Kidney capillary endothelial cell (primary cell): ENCODE results near the gene ISG15.
"Not testable (repeated sequence)": the region's sequence is repeated elsewhere in the genome, so short reads cannot be mapped to it uniquely, and the experiment has no call there.

Experiments used
- DNase-seq: peaks from one replicate; pipeline ENCODE4 v3.0.0-alpha.2; 2018; ENCODE audit warnings: low spot score

ISG15 gene

DNA sequence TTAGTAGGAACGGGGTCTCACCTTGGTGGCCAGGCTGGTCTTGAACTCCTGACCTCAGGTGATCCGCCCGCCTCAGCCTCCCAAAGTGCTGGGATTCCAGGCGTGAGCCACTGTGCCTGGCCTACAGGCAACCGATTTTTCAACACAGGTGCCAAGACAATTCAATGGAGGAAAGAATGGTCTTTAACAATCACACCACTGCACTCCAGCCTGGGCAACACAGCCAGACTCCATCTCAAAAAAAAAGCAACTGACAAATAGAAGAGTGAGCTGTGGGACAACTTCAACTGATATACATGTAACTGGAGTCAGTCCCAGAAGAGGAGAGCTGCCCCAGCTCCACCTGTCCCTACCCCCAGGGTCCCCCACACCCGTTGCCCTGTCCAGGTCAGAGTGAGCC is 18.8 kb upstream of the ISG15 start:
- DNase-seq = not testable (repeated sequence)

DNA sequence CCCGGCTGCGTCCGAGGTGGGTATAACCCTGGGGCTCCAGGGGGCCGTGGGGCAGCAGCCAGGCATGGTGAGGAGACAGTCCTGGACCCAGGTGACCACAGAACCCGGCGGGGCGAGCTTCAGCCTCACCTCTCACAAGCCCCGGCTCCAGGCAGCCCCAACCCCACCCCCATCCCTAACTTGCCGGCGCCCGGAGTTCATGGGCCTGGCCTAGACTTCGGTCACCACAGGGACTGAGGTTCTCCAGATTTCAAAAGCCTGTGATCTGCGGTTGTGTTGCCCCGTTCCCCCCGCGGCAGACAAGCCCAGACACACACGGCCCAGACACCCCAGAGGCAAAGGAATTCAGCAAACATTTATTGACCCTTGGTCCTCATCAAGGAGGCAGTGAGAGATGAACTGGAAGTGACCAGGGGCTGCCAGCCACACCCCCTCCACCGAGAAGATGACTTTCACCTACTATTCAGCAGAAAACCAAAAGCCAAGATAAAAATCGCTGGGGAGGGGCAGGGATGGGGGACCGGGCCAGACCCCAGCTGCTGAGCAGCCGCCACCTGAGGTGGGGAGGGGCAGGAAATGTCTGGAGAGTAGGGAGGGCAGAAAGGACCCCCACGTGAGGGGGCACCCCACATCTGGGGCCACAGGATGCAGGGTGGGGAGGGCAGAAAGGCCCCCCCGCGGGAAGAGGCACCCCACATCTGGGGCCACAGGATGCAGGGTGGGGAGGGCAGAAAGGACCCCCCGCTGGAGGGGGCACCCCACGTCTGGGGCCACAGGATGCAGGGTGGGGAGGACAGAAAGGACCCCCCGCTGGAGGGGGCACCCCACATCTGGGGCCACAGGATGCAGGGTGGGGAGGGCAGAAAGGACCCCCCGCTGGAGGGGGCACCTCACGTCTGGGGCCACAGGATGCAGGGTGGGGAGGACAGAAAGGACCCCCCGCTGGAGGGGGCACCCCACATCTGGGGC is 17.3 kb upstream of the ISG15 start:
- no peak for DNase-seq

DNA sequence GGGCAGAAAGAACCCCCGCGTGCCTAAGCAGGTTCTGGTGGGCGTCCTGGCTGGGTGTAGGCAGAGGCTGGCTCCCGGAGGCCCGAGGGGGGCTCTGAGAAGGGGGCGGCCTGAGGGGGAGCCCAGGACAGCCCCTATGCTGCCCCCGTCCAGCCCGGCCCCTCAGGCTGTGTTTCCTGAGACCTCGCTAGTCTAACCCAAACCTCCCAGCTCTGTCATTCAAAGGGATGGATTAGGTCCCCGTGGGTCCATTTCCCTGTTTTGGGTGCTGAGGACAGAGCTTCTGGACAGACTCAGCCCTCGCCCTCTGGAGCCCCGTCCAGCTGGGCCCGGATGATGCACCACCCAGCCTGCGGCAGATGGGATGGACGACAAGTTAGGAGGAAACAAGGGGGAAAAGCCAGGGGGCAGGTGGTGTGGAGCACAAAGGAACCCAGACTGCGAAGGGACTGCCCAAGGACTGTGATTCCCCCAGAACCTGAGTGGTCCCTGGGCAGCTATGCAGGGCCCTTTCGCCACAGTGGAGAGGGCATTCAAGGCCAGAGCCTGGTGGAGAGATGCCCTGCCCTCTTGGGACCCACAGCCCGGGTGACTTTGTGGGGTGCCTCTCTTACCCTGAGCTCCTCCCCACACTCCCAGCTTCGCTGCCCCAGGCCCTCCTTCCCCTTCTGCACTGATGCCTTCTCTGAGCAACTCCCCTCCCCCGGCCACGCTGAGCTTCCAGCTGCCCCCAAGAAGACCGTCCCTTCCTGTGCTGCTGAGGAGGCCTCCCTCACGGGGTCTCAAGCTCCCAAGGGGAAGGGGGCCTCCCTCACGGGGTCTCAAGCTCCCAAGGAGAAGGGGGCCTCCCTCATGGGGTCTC is 16.2 kb upstream of the ISG15 start:
- DNase-seq = no peak

DNA sequence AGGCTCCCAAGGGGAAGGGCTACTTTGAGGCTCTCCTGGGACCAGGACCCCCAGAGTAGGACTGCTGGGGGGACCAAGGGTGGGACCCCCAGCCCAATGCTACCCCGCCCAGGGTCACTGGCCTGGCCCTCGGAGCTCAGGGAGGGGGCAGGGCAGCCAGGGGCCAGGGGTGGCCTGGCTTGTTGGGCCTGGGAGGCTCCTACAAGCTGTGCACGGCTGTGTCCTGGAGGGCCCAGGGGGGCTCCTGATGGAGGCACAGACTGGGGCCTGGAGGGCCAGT is 15.6 kb upstream of the ISG15 start:
- no peak for DNase-seq

- DNase-seq = no peak
These were observed 15.1 kb upstream of the ISG15 start for GRCh38 chr1:997993-998744.

- DNase-seq = no peak
These were observed 14.6 kb upstream of the ISG15 start for GRCh38 chr1:998745-998994.

DNA sequence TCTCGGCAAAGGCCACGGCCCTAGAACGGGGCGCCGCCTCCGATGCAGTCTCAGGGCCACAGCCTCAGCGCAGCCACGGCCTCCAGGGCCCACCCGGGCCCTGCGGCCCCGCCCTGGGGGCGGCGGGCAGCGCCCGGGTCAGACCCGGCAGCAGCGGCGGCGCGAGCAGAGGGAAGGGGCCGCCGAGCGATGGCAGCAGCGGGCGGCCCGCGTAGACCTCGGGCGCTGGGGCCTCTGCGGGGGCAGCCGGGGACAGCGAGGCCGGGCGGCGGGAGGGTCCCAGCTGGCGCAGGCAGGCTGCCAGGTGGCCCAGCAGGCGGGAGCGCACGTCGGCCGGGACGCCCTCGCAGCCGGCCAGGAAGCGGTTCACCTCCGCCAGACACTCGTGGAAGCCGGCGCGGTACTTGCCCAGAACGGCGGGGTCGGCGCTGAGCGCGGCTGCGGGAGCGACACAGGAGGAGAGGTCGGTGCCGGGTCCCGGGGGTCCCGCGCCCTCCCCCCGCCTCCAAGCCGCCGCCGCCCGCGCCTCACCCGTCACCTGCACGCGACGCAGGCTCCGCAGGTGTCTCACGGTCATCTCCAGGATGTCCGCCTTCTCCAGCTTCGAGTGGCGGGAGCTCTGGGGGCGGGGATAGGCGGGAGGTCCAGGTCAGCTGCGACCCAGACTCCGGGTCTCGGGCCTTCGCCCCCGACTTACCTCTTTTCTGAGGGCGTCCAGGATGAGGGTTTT is 14.1 kb upstream of the ISG15 start:
- DNase-seq = no peak

GRCh38 chr1:999725-1000356 is 13.5 kb upstream of the ISG15 start, which contains the start of gene HES4:
TSS of gene HES4 (minus strand) at chr1:1000097. CDS start at chr1:999973, 124 bp downstream.
- DNase-seq = peak; percentile 79

DNA sequence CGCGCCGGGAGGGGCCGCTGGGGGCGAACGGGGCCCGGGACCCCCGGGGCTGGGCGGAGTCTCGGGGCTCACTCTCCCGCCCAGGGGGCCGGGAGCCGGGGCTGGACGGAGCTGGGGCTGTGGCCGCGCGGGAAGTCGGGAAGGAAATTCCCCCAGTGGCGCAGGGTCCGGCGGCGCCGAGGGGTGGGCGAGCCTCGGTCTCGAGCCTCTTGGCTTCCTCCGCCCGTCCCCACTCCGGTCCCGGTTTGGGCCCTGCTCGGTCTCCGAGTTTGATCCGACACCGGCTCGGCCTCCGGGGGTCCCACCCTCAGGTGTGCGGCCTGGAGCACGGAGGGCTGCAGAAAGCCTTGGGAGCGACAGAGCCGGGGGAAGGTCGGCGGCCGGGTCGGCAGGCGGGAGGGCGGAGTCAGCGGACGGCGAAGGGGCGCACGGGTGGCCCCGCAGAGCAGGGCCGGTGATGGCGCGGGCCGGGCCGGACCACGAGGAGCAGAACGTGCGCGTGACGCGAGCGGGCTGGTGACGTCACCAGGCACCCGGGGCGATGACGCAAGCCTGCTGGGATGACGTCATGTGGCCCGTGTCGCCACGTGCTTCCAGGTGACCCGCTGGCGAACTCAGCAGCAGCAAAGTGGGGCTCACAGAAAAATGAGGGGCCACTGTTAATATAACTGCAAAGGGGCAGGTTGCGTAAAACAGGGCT is 12.8 kb upstream of the ISG15 start:
- DNase-seq = peak; percentile 63

DNA sequence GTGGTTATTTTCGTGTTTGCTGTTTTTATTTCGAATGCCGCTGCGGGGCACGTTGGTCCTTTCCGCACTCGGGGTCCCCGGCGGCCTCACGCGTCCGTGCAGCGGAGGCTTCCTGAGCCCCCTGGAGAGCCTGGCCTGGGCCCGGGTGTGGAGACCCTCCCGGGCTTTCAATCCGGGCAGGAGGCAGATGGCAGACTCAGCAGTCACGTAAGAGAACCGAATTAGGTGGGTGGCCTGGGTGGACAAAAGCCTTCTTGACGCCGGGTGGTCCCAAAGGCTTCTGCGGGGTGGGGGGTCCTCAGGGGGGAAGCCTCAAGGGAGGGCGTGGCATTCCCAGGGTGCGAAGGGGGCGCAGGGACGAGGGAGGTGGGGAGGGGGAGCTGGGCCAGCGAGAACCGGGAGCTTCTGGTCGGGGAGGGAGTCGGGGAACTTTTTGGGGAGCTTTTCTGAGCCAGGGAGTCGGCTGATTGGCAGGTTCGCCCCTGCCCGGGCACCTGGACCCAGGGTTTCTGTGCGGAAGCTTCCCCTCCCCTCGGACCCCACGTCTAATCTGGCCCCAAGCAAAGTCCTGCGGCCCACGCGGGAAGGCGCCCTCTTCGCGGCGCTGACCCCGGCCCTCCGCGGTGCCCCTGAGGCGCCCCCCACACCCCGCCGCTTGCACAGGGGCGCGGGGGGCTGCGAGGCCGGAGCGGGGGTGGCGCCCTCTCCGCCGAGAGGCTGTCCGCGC is 12.1 kb upstream of the ISG15 start:
- no peak for DNase-seq

DNA sequence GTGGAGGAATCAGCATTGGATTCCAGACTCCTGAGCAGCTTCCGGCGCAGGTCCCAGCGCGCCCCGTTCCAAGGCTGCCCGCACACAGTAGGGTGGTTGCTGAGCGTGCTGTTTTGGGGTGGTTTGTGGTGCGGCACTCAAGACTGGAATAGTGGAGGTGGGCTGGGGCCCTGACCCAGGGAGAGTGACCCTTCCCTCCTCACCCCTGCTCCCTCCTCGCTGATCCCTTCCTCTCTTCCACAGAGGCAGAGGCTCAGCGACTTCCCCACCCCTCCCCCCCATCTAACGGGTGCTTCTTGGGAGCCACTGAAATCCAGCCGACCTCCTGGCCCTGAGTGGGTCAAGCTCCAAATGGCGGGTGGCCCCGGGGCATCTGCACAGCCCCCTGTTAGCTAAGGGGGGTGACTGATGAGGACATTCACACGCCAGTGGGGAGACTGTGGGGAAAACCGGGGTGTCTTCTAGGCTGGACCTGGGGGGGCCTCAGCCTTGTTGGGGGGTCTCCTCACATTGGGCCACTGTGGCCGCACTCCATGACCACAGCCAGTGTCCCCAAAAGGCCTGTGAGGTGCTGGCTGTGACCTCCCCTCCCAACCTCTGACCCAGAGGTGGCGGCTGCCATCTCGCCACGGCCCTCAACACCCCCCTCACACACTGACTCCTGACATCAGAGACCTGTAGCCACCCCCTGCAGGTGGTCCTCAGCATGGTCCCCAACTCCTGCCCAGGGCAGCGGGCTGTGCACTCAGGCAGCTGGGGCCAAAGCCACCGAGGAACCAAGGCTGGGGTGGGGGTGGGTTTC is 9.5 kb upstream of the ISG15 start:
- DNase-seq = no peak

GRCh38 chr1:1004420-1004779 is 8.9 kb upstream of the ISG15 start:
- no peak for DNase-seq

- DNase-seq = no peak
These were observed 8.3 kb upstream of the ISG15 start for GRCh38 chr1:1004780-1005697.

DNA sequence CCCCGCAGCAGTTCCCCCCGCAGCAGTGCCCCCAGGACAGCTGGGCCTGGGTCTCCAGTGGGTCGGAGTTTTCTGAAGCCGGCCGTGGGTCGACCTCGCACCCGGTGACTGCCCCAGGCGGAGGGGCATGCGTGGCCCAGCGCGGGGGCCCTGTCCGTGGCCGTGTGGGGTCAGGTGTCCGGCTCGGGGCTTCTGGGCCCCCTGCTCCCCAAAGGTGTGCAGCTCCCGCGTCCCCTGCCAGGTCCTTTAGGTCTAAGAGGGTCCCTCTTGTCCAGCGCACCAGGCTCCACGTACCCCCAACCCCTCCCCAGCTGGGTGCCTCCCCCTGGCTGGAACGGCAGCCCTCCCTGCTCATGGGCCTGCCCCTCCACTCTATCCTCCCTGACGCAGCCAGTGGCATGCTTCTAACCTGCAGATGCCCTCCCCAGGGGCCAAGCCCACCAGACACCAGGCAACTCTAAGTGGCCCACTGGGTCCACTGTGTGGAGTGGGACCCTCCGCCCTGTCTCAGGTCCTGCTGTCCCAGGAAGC is 7.5 kb upstream of the ISG15 start:
- DNase-seq = no peak

DNA sequence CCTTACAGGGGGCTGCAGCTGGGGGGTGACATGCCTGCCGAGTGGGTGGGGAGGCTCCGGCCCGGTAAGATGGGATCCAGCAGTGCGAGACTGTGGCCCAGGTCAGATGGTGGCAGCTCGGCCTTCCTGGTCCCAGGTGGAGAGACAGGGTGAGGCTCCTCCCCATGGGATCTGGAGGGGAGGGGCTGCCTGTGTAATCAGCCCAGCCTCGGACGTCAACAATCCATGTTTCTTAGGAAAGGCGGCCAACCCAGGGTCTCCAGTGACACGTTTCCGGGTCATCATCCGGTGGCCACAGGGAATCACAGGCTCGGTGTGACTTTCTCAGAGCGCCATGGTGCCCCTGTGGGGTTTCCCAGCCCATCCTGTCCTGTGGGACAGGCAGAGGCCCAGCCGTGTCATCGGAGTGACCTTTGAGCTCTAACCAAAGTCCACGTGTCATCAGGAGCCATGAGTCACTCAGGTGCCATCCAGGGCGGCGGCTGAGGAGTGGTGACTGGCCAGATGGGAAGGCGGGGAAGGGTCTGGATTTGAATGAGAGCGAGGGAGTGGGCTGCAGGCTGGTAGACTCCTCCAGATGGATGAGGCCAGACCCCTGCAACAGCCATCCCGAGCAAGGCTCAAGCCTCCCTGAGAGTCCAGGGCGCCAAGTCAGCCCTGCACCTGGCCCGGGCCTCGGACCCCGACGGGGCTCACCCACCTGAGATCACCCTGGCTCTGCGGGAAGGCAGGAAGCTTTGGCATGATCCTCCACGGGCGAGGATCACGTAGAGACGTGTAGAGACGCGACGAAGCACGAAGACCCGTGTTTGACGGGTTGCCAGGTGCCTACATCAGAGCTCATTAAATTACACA is 6.8 kb upstream of the ISG15 start:
- DNase-seq = no peak

- DNase-seq = not testable (repeated sequence)
These were observed 3.2 kb upstream of the ISG15 start for GRCh38 chr1:1010131-1010530.

DNA sequence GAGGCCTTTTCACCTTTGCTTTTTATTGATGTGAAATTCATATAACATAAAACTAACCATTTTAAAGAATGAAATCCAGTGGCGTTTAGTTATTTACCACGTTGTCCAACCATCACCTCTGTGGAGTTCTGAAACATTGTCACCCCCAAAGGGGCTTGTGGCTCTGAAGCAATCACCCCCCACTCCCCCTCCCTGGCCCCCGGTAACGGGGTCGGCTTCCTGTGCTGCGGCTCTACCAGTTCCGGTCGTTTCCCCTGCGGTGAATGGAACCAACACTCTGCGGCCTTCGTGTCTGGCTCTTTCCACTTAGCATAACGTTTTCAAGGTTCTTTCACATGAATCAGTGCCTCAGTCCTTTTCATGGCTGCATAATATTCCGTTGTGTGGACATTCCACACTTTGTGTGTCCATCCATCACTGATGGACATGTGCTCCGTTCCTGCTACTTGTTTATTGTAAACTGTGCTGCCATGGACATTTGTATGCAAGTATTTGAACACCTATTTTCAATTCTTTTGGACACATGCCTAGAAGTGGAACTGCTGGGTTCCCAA is 1.8 kb upstream of the ISG15 start:
- no peak for DNase-seq
